Measurements from ENCODE around the gene ANO1. TPM values are rescaled to one million over a fixed set of nuclear protein-coding genes. Genes with fewer than 3 reads are reported as not detected.

Gene ANO1
- polyA plus RNA-seq, 1 donor: 18.2 TPM

- DNase-seq: no peak
These were observed 17.6 kb downstream of the ANO1 start for GRCh38 chr11:70095541-70096252.

GRCh38 chr11:70097783-70098563 lies 19.9 kb downstream of the ANO1 start:
- DNase-seq: no peak

- no peak for DNase-seq
These were observed 20.8 kb downstream of the ANO1 start for GRCh38 chr11:70098936-70099335.

GRCh38 chr11:70099578-70100279 lies 21.6 kb downstream of the ANO1 start:
- DNase-seq: no peak

- no peak for DNase-seq
These were observed 22.1 kb downstream of the ANO1 start for GRCh38 chr11:70100280-70100603.

GRCh38 chr11:70100791-70101190 lies 22.7 kb downstream of the ANO1 start:
- DNase-seq: no peak

- DNase-seq: peak; percentile 73
These were observed 25.3 kb downstream of the ANO1 start for GRCh38 chr11:70103256-70103975.

- DNase-seq: no peak
These were observed 26.3 kb downstream of the ANO1 start for GRCh38 chr11:70104419-70104818.

- DNase-seq: no peak
These were observed 26.8 kb downstream of the ANO1 start for GRCh38 chr11:70104961-70105360.

- no peak for DNase-seq
These were observed 27.2 kb downstream of the ANO1 start for GRCh38 chr11:70105369-70105754.

- no peak for DNase-seq
These were observed 27.8 kb downstream of the ANO1 start for GRCh38 chr11:70105755-70106571.

- DNase-seq: no peak
These were observed 28.6 kb downstream of the ANO1 start for GRCh38 chr11:70106757-70107156.

GRCh38 chr11:70107191-70107590 lies 29.1 kb downstream of the ANO1 start:
- no peak for DNase-seq

GRCh38 chr11:70107756-70108155 lies 29.6 kb downstream of the ANO1 start:
- DNase-seq: no peak

- no peak for DNase-seq
These were observed 30.1 kb downstream of the ANO1 start for GRCh38 chr11:70108250-70108649.

GRCh38 chr11:70109006-70109405 lies 30.9 kb downstream of the ANO1 start:
- DNase-seq: no peak

GRCh38 chr11:70109903-70110302 lies 31.8 kb downstream of the ANO1 start:
- no peak for DNase-seq

- no peak for DNase-seq
These were observed 32.5 kb downstream of the ANO1 start for GRCh38 chr11:70110538-70111055.

- no peak for DNase-seq
These were observed 33.3 kb downstream of the ANO1 start for GRCh38 chr11:70111269-70112016.

GRCh38 chr11:70112017-70112434 lies 33.9 kb downstream of the ANO1 start:
- no peak for DNase-seq

GRCh38 chr11:70113801-70114200 lies 35.7 kb downstream of the ANO1 start:
- no peak for DNase-seq
